IPS-20b (cell line): ENCODE measurements around the gene KCNG4.

Source experiments
- H3K27ac ChIP-seq: one replicate; pipeline ENCODE4 v1.5.1; 2013; ENCODE audit warnings: low read length
- H3K27me3 ChIP-seq: 2 replicates; pipeline ENCODE4 v1.6.1; 2013; ENCODE audit warnings: mild to moderate bottlenecking, low read length, inconsistent platforms; ENCODE audit not compliant: insufficient read depth
- H3K36me3 ChIP-seq: 2 replicates; pipeline ENCODE4 v1.6.1; 2013; ENCODE audit warnings: low read depth, mild to moderate bottlenecking, inconsistent platforms, low read length, moderate library complexity; ENCODE audit not compliant: insufficient read depth
- H3K4me1 ChIP-seq: 2 replicates; pipeline ENCODE4 v1.6.1; 2013; ENCODE audit warnings: mild to moderate bottlenecking, control low read depth, inconsistent platforms, low read length, moderate library complexity; ENCODE audit not compliant: insufficient read depth
- H3K4me3 ChIP-seq: 2 replicates; pipeline ENCODE4 v1.5.1; 2013; ENCODE audit warnings: mild to moderate bottlenecking, low read length, inconsistent platforms
- H3K9ac ChIP-seq: 2 replicates; pipeline ENCODE4 v1.6.1; 2013; ENCODE audit warnings: low read depth, mild to moderate bottlenecking, inconsistent platforms, low read length, moderate library complexity
- H3K9me3 ChIP-seq: 2 replicates; pipeline ENCODE4 v1.6.1; 2013; ENCODE audit warnings: mild to moderate bottlenecking, low read depth, low read length, inconsistent platforms; ENCODE audit not compliant: insufficient read depth

KCNG4 gene

DNA sequence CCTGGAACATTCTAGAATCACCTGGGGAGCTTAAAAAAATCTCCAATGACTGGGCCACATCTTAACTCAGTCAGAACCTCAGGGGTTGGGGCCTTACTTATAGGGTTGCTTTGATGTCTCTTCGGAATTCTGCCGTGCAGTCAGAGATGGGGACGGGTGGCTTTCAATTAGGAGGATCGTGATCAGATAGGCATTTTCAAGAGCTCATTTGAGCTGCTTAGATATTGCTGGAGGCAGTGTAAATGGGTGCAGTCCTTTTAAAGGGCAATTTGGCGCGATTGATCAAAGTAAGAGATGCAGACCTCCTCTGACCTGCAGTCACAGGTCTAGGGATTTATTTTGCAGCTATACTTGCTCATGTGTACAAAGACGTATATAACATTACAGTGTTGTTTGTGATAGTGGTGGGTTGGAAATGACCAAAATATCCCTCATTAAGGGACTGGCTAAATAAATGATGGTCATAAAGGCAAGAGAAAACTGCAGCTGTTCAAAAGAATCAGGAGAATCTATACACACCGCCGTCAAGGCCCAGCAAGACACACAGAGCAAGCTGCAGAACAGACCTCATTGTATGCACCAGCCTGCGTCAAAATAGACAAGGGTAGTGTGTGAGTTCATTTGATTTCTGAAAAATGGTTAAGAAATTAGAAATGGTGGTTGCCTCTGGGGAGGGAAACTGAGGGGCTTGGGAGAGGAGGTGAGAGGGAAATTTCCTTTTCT, 6.3 kb upstream of the KCNG4 start:
- H3K27me3 ChIP-seq, result no peaks in the 10 kb centered on the region
- H3K9ac ChIP-seq, result no peak overlapping the region
- no peak overlapping the region for H3K27ac ChIP-seq
- H3K9me3 ChIP-seq, result 0 out of 2 replicates have a peak, but pooled peaks cover 4% of the 10 kb centered on the region
- no peak overlapping the region for H3K4me3 ChIP-seq
- no peaks in the 10 kb centered on the region for H3K36me3 ChIP-seq
- H3K4me1 ChIP-seq, result no peaks in the 10 kb centered on the region

DNA sequence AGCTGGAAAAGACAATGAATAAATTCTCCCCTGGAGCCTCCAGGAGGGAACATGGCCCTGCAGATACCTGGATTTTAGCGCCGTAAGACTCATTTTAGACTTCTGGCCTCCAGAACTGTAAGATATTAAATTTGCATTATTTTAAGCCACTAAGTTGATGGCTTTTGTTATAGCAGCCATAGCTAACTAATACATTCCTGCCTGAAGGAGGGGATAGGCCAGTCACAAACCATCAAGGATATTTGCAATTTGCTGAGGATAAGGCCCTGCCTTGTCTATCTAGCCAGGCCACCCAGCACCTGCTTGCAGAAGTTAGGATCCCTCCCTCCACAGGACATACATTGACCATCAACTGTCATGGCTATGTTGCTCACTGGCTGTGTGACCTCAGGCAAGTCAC, 4.9 kb upstream of the KCNG4 start:
- H3K27ac ChIP-seq, result no peak overlapping the region
- H3K9ac ChIP-seq, result no peak overlapping the region
- no peaks in the 10 kb centered on the region for H3K4me1 ChIP-seq
- H3K36me3 ChIP-seq, result no peaks in the 10 kb centered on the region
- no peak overlapping the region for H3K4me3 ChIP-seq
- no peaks in the 10 kb centered on the region for H3K27me3 ChIP-seq
- H3K9me3 ChIP-seq, result 0 out of 2 replicates have a peak, but pooled peaks cover 4% of the 10 kb centered on the region

DNA sequence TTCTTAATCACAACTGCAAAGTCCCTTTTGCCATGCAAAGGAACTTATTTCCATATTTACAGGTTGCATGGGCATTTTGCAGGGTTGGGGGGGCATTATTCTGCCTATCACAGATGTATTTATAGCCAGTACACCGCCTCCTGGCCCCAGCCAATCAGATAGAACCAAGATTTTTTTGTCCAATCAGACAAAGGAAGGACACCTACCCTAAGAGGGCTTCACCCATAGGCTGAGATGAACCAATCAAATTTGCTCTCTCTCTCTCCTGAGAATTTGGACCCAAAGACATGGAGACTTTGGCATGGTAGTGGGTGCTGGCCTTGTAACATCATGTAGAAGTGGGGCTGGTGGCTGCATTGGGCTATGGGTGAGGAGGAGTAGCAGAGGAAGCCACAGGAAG, 3.9 kb upstream of the KCNG4 start:
- no peaks in the 10 kb centered on the region for H3K27me3 ChIP-seq
- no peak overlapping the region for H3K27ac ChIP-seq
- H3K36me3 ChIP-seq, result no peaks in the 10 kb centered on the region
- H3K9ac ChIP-seq, result no peak overlapping the region
- H3K9me3 ChIP-seq, result 0 out of 2 replicates have a peak, but pooled peaks cover 4% of the 10 kb centered on the region
- H3K4me3 ChIP-seq, result no peak overlapping the region
- no peaks in the 10 kb centered on the region for H3K4me1 ChIP-seq

DNA sequence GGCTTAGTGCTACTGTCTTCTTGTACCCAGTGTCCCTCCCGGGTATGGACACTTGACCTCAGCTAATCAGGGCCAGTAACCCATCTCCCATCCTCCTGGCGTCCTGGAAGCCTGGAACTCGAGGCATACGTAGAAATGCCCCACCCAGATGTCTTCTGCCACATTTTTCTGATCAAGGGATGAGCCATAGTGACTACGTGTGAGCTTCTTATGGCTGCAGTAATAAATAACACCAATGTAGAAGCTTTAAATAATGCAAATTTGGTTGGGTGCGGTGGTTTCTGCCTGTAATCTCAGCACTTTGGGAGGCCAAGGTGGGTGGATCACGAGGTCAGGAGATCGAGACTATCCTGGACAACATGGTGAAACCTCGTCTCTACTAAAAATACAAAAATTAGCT, 3.0 kb upstream of the KCNG4 start:
- H3K4me3 ChIP-seq, result no peak overlapping the region
- no peak overlapping the region for H3K27ac ChIP-seq
- H3K9me3 ChIP-seq, result 0 out of 2 replicates have a peak, but pooled peaks cover 4% of the 10 kb centered on the region
- no peaks in the 10 kb centered on the region for H3K4me1 ChIP-seq
- H3K27me3 ChIP-seq, result no peaks in the 10 kb centered on the region
- H3K9ac ChIP-seq, result no peak overlapping the region
- H3K36me3 ChIP-seq, result no peaks in the 10 kb centered on the region

DNA sequence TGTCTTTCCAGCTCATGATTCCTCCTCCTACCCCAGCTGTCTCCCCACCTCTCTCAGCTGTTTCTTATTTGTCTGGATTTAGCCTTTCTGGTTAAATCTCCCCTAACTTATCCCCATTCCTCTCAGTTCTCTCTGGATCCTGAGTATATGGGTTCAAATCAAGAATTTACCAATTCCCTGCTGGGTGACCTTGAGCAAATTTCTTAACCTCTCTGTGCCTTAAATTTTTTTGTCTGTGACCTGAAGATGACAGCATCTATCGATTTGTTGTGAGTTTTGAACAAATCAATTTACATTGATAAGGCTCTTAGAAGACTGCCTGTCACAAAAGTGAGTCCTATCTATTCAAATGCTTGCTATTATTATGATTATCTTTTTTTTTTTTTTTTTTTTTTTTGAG, 2.0 kb upstream of the KCNG4 start:
- no peak overlapping the region for H3K4me3 ChIP-seq
- H3K27ac ChIP-seq, result no peak overlapping the region
- no peaks in the 10 kb centered on the region for H3K4me1 ChIP-seq
- H3K9me3 ChIP-seq, result 0 out of 2 replicates have a peak, but pooled peaks cover 4% of the 10 kb centered on the region
- no peaks in the 10 kb centered on the region for H3K27me3 ChIP-seq
- H3K36me3 ChIP-seq, result no peaks in the 10 kb centered on the region
- no peak overlapping the region for H3K9ac ChIP-seq

DNA sequence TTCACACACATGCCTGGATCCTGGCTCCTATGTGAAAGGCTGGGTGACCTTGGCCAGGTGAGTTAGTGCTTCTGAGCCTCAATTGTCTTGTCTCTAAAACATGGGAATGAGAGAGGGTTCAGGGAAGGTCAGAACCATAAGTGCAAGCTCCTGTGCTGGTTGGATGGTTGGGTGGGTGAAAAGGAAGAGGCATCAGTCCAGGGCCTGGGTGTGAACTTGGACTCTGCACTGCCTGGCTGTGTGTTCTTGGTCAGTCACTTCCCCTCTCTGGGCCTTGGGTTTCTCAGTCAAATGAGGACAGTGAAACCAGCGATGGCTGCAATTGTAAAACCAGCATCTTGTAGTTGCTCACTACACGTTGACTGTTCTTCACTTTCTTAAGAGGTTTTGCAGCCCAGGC, 643 bp upstream of the KCNG4 start:
- Histone ChIP-seq H3K4me3 (no peak overlapping the region), H3K27me3 (no peaks in the 10 kb centered on the region), H3K9ac (no peak overlapping the region), H3K9me3 (0 out of 2 replicates have a peak, but pooled peaks cover 4% of the 10 kb centered on the region), H3K36me3 (no peaks in the 10 kb centered on the region), H3K27ac (no peak overlapping the region), H3K4me1 (no peaks in the 10 kb centered on the region)

DNA sequence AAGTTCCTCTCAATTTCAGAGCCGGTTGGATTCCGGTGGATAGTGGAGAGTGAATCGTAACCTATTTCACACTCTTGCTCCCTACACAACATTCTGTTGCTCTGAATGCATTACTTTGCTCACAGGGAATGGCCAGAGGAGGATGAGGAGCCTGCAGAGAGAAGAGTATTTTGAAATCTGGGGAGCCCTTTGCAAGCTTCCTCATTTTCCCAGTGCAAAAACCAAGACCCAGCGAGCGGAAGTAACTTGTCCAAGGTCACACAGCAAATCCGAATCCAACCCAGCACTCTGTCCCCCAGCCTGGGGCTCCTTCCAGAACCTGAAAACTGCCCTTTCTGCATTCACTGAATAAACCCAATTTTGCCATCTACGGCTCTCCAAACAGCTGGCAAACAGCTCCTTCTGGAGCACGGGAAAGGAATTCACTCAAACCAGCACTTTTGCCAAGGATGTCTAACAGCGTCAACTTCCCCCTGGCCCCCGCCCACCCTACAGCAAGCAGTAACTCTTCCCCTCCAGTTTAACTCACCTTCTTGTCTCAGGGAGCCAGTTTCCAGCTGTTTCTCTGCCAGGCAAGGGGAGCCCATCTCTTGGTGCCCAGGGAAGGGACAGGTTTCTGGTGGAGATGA, 557 bp downstream of the KCNG4 start:
- no peaks in the 10 kb centered on the region for H3K36me3 ChIP-seq
- H3K9me3 ChIP-seq, result 0 out of 2 replicates have a peak, but pooled peaks cover 2% of the 10 kb centered on the region
- no peak overlapping the region for H3K4me3 ChIP-seq
- H3K9ac ChIP-seq, result no peak overlapping the region
- H3K4me1 ChIP-seq, result no peaks in the 10 kb centered on the region
- no peak overlapping the region for H3K27ac ChIP-seq
- H3K27me3 ChIP-seq, result no peaks in the 10 kb centered on the region

DNA sequence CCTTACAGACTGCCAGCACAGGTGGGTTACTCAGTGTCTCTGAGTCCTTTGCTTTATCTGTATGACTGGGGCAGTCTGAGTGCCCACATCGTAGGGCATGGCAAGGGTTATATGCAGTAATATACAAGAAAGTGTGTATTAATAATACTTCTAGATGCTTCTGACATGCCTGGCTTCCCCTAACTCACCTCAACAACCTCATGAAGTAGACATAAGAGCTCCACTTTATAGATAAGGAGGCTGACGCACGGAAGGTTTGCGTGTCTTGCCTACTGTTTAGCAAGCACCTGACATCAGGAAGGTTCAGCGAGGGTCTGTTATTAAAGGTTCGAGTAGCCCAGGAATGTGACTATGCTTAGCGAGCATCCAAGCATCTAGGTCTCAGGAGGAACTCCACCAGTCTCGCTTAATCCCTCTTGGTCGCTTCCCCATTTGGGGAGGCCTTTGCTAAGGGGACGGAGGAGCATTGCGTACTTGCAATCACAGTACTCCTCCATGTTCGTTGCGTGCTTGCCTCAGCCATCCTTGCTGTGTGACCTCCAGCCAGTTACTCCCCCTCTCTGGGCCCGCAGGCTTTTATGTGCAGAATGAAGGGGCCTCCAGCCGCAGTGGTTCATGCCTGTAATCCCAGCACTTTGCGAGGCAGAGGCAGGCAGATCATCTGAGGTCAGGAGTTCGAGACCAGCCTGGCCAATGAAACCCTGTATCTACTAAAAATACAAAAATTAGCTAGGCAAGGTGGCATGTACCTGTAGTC, 1.6 kb downstream of the KCNG4 start:
- no peaks in the 10 kb centered on the region for H3K4me1 ChIP-seq
- H3K27me3 ChIP-seq, result no peaks in the 10 kb centered on the region
- H3K4me3 ChIP-seq, result no peak overlapping the region
- no peaks in the 10 kb centered on the region for H3K9me3 ChIP-seq
- no peak overlapping the region for H3K27ac ChIP-seq
- H3K9ac ChIP-seq, result no peak overlapping the region
- H3K36me3 ChIP-seq, result no peaks in the 10 kb centered on the region

DNA sequence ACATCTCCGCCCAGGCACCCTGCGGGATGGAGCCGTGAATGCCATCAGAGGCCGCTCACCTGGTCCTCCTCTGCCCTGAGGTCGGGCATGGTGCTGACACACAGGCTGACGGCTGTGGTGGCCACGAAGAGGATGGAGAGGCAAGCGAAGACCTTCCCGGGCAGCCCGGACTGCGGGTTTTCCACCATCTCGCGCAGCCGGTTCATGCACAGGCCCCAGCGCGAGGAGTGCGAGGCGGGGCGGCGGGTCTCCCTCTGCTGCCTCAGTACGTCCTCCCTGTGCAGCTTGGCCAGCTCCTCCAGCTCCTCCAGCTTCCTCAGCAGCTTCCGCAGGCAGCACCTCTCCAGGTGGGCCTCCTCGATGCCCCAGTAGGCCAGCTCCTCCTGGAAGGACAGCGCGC, 3.1 kb downstream of the KCNG4 start:
- Histone ChIP-seq H3K36me3 (no peaks in the 10 kb centered on the region), H3K4me1 (no peaks in the 10 kb centered on the region), H3K27me3 (no peaks in the 10 kb centered on the region), H3K9ac (no peak overlapping the region), H3K27ac (no peak overlapping the region), H3K9me3 (no peaks in the 10 kb centered on the region), H3K4me3 (no peak overlapping the region)

DNA sequence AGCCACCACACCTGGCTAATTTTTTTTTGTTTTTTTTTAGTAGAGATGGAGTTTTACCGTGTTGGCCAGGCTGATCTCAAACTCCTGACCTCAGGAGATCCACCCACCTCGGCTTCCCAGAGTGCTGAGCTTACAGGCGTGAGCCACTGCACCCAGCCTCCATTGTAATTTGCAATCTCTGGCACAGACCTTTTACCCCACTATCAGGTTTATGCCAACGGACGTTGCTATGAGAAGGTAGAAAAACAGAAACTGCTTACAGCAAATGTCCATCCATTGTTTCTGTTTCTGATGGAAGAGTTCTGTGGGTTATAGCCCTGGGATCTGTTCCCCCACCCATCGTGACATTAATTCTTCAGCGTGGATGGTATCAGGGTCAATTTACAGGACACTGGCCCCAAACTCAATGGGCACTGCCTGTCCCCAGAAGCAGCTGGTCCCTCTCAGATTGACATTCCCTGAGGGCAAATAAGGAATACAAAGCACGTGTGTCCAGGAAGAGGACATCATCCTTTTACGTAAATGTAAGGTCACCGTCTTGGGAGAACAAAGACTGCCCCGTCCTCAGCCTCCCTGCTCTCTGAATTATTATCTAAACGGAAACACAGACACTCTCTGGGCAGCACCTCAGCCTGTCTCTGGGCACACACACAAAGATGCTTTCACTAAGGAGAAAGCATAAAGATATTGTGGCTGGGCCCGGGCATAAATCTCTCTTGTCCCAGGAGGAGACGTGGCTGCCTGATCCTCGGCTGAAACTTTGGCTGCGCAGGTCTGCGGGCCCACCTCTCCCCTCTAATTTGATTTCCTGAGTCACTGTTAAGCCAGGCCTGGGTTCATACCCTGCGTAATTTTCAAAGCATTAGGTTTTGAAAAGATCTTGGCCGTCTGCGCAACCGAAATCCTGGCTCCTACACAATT, 5.2 kb downstream of the KCNG4 start:
- Histone ChIP-seq H3K27me3 (no peaks in the 10 kb centered on the region), H3K36me3 (no peaks in the 10 kb centered on the region), H3K9ac (no peak overlapping the region), H3K9me3 (no peaks in the 10 kb centered on the region), H3K4me1 (no peaks in the 10 kb centered on the region), H3K27ac (no peak overlapping the region), H3K4me3 (no peak overlapping the region)

DNA sequence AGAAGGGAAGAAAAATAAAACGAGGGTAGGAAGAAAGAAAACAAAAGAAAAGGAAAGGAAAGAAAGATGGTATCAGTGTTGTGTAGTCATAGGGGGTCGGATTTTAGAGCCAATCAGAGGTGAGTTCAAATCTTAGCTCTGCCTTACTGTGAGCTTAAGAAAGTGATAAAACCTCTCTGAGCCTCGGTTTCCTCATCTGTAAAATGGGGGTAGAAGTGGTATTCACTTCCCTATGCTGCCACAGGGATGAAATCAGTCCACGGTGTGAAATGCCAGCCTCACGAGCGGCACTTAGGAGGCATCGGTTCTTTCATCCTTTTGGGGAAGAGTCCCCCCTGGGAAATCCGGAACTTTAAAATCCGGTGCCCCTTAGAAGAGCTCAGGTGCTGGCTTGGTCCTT, 6.1 kb downstream of the KCNG4 start:
- Histone ChIP-seq H3K4me1 (no peaks in the 10 kb centered on the region), H3K27me3 (no peaks in the 10 kb centered on the region), H3K36me3 (no peaks in the 10 kb centered on the region), H3K4me3 (no peak overlapping the region), H3K9me3 (no peaks in the 10 kb centered on the region), H3K9ac (no peak overlapping the region), H3K27ac (no peak overlapping the region)
